HG02840 (cell line): ENCODE measurements around the gene CASZ1.

ENCODE experiments used
- ATAC-seq: cut with Tn5 transposase; IDR thresholded peaks from one replicate; pipeline ENCODE4 v1.9.1; 2021; ENCODE audit warnings: mild to moderate bottlenecking, moderate library complexity, moderate number of reproducible peaks; ENCODE audit not compliant: unreplicated experiment, low FRiP score

Gene CASZ1

GRCh38 chr1:10777749-10778574, 18.5 kb downstream of the CASZ1 start:
- no peak for ATAC-seq

DNA sequence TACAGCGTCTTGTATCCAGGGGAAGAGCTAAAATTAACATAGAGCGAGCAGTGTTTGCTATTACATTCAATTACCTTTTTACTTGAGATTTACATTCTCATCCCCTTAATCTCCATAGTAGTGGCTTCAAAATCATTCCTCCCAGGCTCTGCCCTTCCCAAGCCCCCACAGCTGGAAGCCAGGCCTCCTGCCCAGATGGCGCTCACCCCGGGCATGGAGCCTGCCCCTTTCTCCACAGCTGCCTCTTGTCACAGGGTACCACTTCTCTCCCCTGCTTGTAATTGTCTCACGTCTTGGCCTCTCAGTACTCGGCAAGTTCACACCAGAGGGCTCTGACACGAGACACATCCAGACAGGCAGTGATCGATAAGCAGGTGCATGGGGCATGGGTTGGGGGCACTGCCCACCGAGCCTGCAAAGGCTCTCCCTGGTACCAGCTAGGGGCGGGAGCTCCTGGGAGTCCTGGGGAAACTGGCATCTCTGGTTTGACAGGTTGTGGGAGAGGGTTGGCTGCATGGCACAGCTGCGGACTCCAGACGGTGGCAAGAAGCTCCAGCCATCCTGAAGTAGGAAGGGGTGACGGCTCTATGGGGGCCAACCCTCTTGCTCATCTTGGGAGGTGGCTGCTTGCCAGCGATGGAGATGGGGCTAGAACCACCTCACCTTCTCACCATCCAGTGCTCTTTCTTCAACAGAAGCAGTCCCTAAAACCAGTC, 20.1 kb downstream of the CASZ1 start:
- no peak for ATAC-seq

DNA sequence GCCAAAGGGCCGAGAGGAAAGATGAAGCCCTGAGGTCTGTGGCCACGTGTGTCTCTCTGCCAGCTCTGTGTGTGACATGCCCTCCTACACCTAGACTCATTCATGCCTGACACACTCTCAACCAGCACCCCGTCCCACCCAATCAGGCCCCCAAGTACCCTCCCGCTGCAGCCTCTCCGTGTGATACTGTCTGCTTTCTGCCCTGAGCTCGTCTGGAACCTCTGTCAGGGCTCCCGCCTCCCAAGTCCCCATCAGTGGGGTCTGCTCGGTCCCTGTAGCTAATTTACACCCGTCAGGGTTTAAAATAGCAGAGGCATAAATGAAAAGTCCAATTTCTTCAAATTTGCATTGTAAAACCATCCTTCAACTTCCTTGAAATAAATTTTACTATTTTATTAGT, 20.7 kb downstream of the CASZ1 start:
- ATAC-seq = no peak

- ATAC-seq = no peak
These were observed 21.7 kb downstream of the CASZ1 start for GRCh38 chr1:10774615-10775310.

DNA sequence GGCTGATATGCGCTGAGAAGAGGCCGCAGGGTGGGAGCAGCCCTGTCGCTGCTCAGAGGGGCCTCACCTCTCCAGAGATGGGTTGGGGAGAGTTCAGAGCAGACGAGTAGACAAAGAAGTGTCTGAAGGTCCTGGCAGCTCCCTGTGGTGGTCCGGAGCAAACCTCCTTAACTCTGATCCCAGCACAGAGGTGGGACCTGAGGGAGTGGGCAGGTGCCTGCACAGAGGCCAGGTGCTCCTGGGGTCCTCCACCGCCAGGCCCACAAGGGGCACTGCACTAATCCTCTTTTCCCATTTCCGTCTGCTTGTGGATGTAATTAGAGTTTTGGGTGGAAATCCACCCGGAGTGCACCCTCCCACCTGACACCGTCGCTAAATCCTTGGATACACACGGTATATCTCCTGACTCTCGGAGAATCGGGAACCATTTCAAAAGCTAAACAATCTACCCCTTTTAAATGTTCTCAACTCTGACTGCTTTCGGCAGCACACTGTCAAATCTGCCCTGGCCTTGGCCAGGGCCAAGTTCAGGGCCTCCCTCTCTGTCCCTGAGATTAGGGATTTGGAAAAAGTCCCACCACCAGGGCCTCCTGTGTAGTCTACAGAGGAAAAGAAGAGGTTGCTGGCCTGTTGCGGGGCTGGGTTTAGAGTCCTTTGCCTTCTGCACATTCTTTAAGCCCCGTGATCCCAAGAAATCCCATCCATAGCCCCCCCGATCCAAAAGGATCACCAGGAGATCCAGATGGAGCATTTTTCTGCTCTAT, 22.4 kb downstream of the CASZ1 start:
- ATAC-seq = no peak

- ATAC-seq = no peak
These were observed 23.1 kb downstream of the CASZ1 start for GRCh38 chr1:10773376-10773775.

DNA sequence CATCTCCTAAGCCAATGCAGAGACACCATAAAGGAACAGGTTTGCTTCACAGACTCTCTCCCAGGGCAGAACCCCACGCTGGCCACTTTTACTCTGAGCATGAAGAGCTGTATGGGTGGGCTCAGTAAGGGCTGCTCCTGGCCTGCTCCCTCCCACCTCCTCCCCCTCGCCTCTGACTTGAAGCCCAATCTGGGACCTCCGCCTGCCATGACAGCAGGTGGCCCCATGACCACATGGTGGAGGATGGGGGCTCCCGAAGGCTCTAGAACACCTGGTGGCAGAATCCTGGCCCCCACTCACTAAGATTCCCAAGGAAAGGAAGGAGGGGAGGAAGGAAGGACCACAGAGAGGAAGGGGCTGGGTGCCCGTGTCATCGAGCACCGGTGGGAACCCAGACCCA, 23.7 kb downstream of the CASZ1 start:
- ATAC-seq = no peak

GRCh38 chr1:10771789-10772188, 24.7 kb downstream of the CASZ1 start:
- ATAC-seq = no peak

DNA sequence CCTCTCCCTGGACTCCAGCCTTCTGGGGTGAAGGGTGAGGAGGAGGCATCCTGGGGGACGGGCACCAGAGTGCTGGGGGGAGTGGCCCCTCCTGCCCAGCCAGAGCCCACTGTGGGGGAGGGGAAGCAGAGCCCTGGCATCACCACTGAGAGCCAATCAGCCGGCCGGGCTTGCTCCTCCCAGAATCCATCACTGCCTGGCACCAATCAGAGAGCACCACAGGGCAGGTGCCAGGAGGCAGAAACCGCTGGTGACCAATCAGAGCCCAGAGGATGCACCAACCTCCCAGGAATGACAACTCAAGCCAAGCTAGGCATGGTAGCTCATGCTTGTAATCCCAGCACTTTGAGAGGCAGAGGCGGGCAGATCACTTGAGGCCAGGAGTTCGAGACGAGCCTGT, 27.9 kb downstream of the CASZ1 start:
- ATAC-seq = no peak

DNA sequence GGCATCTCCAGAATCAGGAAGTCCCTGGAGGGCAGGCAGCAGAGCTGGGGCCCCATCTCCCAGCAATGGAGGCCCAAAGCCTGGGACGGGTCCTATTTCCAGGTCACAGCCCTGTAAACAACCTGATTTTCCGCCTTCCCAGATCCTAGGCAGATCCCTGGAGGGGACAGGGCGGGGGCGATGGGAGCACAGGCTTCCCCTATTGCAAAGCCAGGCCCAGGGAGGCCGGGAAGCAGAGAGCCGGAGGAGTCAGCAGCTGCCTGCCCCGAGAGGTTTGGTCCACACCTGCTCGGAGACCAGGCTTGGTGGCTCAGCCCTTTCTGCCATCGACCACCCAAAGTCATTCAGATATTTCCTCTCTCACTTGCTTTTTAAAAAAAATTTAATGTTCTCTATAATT, 29.2 kb downstream of the CASZ1 start:
- no peak for ATAC-seq

DNA sequence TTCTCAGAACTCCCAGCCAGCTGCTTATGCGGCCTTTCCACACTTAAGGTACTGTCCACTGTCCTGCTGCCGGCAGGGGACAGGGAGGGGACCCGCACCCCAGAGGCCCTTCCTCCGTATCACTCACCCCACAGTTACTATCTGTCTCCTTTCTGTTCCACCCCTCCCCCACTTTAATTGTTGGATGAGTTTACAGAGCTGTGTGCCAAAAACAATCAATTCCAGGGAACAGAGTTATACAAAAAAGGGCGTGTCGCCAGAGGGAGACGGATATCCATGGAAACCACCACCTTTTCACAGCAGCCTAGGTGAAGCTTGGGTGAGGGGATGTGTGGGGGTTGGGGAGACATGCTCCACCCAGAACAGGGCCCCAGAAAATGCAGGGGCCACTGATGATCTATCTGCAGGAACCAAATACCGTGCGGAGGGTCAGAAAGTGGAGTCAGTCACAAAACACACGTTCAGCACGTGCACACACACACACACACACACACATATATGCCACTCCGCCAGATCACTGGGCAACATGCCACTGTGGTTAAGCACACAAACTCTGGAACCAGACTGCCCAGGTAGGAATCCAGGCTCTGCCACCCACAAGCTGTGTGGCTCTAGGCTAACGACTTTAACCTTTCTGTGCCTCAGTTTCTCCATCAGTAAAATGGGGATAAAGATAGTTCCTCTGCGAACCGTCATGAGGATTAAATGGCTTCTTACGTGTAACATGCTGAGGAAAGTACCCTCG, 30.5 kb downstream of the CASZ1 start:
- no peak for ATAC-seq

DNA sequence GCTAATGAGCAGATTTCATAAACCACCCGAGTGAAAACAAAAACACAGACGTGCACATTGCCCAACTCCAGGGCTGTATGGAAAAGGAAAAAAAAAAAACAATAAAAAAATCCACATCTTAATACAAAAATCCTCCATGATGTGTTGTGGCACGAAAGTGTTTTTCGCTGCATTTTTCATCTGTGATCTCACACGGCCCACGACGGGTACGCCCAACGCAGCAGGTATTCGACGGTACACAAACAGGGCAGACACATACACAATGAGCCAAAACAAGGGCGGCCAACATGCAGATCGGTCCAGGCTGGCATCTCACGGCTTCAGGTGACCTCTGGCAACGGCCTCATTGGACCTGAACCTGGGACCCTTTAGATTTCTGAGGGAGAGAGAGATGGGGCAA, 31.1 kb downstream of the CASZ1 start:
- no peak for ATAC-seq

GRCh38 chr1:10764296-10764798, 32.1 kb downstream of the CASZ1 start:
- ATAC-seq = no peak

DNA sequence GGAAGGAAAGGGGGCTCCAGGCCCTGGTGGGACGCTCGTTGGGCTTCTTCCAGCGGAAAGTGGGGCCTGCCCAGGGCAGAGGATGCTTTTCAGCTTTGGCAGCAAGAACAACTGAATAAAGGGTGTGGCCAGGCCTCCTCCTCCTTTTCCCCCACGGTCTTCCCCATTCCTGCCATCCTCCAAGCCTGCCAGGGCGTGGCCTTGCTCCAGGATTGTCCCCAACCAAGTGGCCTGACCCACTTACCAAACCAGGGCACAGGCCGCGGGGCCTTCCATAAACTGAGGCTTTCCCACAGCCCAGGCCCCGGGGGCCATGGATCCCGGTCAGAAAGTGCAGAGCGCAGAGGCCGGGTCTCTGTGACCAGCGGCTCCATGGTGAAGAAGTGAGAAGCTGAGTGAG, 33.6 kb downstream of the CASZ1 start:
- ATAC-seq = no peak

DNA sequence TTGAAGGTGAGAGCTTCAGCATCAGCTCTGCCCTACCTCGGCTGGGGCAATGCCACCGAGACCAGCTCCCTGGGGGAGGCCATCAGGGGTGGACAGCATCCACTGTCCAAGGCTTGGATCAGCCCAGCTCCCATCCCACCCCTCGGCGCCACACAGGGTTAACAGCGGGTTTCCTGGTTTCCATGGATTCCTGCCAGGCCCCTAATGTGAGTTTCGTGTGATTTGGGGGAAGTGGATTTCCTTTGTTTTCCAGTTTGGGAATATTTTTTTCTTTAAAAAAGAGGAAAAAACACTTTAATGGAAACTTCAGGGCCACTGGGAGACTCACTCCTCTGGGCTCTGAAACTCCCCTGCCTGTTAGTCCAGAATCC, 34.3 kb downstream of the CASZ1 start:
- ATAC-seq = no peak

DNA sequence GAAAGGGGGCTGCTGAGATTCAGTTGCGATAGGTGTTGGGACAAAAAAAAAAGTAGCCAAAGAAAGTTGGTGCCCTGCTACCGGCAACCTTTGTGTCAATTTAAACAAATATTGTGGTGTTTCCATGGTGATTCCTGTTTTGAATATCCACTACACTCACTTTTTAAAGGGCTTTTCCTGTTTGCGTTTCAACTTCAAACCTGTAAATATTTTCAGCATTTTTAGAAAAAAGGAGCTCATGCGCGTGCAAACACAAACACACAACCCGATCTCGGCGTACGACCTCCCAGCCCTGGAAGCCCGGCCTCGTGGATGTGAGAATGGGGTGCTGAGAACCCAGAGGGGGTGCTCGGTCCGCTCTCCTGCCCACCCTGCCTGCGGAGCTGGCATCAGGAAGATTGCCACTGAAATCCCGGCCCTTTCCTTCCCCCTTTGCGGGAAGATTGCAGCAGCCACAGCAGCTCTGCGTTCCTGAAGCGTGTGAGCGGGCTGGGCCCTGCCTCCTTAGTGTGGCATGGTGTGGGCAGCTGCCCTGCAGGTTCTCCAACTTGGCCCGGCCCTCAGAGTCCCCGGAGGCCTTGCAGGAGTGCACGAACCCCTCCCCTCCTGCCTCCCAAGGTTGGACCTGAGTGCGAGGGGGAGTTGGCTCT, 34.8 kb downstream of the CASZ1 start:
- ATAC-seq = no peak

GRCh38 chr1:10760566-10761502, 35.6 kb downstream of the CASZ1 start:
- no peak for ATAC-seq
